ENCODE measurements around the gene TMEM259. TPM values are rescaled to one million over a fixed set of nuclear protein-coding genes. Genes with fewer than 3 reads are reported as not detected.

The TMEM259 gene
- polyA plus RNA-seq, 1 experiment = 111 TPM

DNA sequence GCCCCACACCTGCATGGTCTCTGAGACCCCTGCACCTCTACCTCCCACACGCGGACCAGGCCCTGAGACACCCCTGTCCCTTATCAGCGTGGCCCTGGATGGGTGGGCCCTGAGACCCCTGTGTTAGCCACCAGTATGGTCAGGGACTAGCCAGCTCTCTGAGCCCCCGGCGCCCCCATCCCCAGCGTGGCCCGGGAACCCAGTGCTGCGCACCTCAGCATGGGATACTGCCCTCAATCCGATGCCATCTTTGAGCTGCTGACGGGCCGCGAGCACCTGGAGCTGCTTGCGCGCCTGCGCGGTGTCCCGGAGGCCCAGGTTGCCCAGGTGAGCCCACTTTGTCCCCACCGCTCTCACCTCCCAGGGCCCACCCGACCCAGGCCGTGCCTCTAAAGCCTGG, 41.1 kb upstream of the TMEM259 start:
- TF ChIP-seq, protein P1, sequence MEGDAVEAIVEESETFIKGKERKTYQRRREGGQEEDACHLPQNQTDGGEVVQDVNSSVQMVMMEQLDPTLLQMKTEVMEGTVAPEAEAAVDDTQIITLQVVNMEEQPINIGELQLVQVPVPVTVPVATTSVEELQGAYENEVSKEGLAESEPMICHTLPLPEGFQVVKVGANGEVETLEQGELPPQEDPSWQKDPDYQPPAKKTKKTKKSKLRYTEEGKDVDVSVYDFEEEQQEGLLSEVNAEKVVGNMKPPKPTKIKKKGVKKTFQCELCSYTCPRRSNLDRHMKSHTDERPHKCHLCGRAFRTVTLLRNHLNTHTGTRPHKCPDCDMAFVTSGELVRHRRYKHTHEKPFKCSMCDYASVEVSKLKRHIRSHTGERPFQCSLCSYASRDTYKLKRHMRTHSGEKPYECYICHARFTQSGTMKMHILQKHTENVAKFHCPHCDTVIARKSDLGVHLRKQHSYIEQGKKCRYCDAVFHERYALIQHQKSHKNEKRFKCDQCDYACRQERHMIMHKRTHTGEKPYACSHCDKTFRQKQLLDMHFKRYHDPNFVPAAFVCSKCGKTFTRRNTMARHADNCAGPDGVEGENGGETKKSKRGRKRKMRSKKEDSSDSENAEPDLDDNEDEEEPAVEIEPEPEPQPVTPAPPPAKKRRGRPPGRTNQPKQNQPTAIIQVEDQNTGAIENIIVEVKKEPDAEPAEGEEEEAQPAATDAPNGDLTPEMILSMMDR (IDR thresholded peaks at IDR 0.05; ENCODE audit: insufficient read depth, low read depth, low read length) = no peak
- Histone ChIP-seq H3K27me3 (ENCODE audit: control insufficient read depth, insufficient read depth, low read length) (peaks cover 1% of the 10 kb centered on the region; the same call in 1 of the 2 replicates), H3K4me3 (ENCODE audit: low read depth, low read length) (no peak overlapping the region), H3K36me3 (ENCODE audit: control insufficient read depth, insufficient read depth, low read length) (no peaks in the 10 kb centered on the region)
- ChIA-PET CTCF (no interaction called here), POLR2A (interaction anchor here (0.6 kb wide), 1 partner anchor 21 kb away, joined by 5 read pairs; no protein-coding TSS in a partner anchor)
- no peak for DNase-seq (ENCODE audit: low read depth)

DNA sequence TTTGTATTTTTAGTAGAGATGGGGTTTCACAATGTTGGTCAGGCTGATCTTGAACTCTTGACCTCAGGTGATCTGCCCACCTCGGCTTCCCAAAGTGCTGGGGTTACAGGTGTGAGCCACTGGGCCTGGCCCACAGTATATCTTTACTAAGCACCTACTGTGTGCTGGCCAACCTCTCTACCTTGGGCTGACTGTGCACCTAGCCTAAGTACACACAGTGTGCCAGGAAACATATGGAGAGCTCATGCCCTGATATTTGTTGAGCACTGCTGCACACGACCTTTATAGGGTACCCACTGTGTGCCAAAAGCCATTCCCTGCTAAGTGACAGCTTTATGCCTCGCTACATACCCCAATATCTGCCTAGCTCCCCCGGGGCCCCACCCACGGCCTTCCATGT, 39.8 kb upstream of the TMEM259 start:
- Histone ChIP-seq H3K36me3 (ENCODE audit: control insufficient read depth, insufficient read depth, low read length) (no peaks in the 10 kb centered on the region), H3K4me3 (ENCODE audit: low read depth, low read length) (no peak overlapping the region), H3K27me3 (ENCODE audit: control insufficient read depth, insufficient read depth, low read length) (no peaks in the 10 kb centered on the region)
- ChIA-PET CTCF (no interaction called here), POLR2A (no interaction called here)
- TF ChIP-seq, protein P1 (IDR thresholded peaks at IDR 0.05; ENCODE audit: insufficient read depth, low read depth, low read length) = no peak
- DNase-seq (ENCODE audit: low read depth) = no peak

DNA sequence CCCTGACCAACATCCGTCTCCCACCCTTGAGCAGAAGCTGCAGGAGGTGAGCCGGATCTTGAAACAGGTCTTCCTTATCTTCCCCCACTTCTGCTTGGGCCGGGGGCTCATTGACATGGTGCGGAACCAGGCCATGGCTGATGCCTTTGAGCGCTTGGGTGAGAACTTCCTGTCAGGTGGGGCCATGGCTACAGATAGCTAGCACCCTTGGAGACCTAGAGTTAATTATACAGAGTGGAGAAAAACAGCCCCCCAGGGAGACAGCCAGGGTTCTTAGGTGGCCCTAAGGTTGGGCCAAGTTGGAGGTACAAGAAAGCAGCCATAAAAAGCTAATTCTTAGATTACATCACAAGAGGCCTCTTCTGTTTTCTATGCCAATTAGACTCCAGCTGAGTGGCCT, 37.2 kb upstream of the TMEM259 start:
- no peak overlapping the region for H3K4me3 ChIP-seq (ENCODE audit: low read depth, low read length)
- TF ChIP-seq, protein P1 (IDR thresholded peaks at IDR 0.05; ENCODE audit: insufficient read depth, low read depth, low read length) = no peak
- POLR2A ChIA-PET = no interaction called here
- no peaks in the 10 kb centered on the region for H3K36me3 ChIP-seq (ENCODE audit: control insufficient read depth, insufficient read depth, low read length)
- no peaks in the 10 kb centered on the region for H3K27me3 ChIP-seq (ENCODE audit: control insufficient read depth, insufficient read depth, low read length)
- CTCF ChIA-PET = no interaction called here
- no peak for DNase-seq (ENCODE audit: low read depth)

DNA sequence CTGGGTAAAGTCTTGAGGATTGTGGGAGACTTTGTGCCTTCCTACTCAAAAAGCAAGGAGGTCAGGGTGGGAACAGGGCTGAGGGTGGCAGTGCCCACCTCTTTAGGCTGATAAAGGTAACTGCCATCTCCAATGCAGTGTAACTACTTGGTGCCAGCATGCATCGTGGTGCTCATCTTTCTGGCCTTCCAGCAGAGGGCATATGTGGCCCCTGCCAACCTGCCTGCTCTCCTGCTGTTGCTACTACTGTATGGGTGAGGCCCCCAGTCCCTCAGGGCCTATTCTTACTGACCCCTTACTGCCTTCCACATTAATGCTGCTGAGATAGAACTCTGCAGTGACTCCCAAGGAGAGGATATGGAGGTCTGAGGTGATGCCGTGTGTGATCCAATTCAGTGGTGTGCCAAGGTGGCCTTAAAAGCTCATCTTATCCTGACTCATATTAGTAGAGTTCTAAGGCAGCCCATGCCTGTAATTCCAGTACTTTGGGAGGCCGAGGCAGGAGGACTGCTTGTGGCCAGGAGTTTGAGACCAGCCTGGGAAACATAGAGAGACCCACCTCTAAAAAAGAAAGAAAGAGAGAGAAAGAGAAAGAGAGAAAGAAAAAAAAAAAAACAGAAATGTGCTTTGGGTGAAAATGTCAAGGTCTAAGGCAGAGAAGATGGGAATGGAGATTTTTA, 36.4 kb upstream of the TMEM259 start:
- H3K4me3 ChIP-seq (ENCODE audit: low read depth, low read length) = no peak overlapping the region
- ChIA-PET POLR2A (no interaction called here), CTCF (no interaction called here)
- DNase-seq (ENCODE audit: low read depth) = no peak
- no peaks in the 10 kb centered on the region for H3K27me3 ChIP-seq (ENCODE audit: control insufficient read depth, insufficient read depth, low read length)
- TF ChIP-seq, protein P1 (IDR thresholded peaks at IDR 0.05; ENCODE audit: insufficient read depth, low read depth, low read length) = no peak
- H3K36me3 ChIP-seq (ENCODE audit: control insufficient read depth, insufficient read depth, low read length) = no peaks in the 10 kb centered on the region

DNA sequence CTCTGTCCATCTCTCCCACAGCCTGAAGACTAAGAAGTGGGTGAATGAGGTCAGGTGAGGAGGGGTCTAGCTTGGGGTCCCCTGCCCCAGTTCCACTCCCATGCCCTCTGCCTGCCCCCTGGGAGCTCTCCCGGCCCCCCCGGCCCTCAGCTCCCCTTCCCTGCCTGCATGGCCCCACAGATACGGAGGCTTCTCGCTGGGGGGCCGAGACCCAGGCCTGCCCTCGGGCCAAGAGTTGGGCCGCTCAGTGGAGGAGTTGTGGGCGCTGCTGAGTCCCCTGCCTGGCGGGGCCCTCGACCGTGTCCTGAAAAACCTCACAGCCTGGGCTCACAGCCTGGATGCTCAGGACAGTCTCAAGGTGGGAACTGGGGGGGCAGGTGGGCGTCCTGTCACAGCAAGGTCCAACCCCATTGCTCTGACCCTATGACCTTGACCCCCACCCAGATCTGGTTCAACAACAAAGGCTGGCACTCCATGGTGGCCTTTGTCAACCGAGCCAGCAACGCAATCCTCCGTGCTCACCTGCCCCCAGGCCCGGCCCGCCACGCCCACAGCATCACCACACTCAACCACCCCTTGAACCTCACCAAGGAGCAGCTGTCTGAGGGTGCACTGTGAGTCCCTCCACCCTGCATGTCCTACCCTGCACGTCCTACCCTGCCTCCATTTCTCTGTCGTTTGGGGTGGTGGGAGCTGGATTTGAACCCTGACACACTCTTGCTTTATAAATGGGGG, 35.1 kb upstream of the TMEM259 start:
- H3K4me3 ChIP-seq (ENCODE audit: low read depth, low read length) = no peak overlapping the region
- ChIA-PET CTCF (no interaction called here), POLR2A (no interaction called here)
- H3K36me3 ChIP-seq (ENCODE audit: control insufficient read depth, insufficient read depth, low read length) = no peaks in the 10 kb centered on the region
- TF ChIP-seq, protein P1 (IDR thresholded peaks at IDR 0.05; ENCODE audit: insufficient read depth, low read depth, low read length) = no peak
- no peak for DNase-seq (ENCODE audit: low read depth)
- H3K27me3 ChIP-seq (ENCODE audit: control insufficient read depth, insufficient read depth, low read length) = no peaks in the 10 kb centered on the region

All from BJ (cell line).